WI38 (cell line): ENCODE data around the gene TNFAIP8.

Experiments used
- H3K4me3 ChIP-seq: 2 replicates; pipeline ENCODE4 v1.5.1; 2011; ENCODE audit warnings: low read depth, mild to moderate bottlenecking, control low read depth, low read length
- TF ChIP-seq, protein P1 (sequence below): IDR thresholded peaks from 2 replicates; pipeline ENCODE4 v1.5.1; 2012; ENCODE audit warnings: low read depth, mild to moderate bottlenecking, control low read depth, low read length

Gene TNFAIP8

DNA sequence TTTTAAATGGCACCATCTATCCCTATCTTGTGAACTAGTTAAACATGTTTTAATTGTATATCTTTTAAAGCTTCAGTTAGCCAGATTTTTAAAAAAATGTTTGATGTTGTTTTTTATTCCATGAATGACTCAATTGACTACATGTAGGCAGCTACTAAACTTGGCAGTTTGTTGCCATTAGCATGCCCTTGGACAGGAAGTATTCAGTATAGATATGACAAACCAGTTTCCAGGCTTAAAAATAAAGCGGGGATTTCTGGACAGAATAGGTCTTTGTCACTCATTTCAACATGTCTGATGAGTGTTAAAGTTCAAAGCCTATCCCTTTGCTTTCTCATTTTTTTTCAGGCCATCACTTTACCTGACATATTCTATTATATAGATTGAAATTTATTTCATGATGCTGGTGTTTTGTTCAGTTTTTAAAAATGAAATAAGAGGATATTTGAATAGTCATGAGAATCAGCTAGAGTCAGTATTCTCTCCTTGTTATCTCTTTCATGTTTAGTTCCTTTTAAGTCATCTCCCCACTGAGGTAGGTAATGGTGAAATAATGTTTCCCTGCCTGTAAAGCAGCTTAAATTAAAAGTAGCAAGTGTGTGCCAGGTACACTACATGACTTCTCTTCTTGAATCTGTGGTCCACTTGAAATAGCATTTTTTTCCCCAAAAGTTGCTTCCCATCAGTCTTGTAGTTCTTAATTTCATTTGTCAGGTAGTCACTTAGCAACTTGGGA, 11.9 kb downstream of the TNFAIP8 start:
- no peak overlapping the region for H3K4me3 ChIP-seq
- TF ChIP-seq, protein P1, sequence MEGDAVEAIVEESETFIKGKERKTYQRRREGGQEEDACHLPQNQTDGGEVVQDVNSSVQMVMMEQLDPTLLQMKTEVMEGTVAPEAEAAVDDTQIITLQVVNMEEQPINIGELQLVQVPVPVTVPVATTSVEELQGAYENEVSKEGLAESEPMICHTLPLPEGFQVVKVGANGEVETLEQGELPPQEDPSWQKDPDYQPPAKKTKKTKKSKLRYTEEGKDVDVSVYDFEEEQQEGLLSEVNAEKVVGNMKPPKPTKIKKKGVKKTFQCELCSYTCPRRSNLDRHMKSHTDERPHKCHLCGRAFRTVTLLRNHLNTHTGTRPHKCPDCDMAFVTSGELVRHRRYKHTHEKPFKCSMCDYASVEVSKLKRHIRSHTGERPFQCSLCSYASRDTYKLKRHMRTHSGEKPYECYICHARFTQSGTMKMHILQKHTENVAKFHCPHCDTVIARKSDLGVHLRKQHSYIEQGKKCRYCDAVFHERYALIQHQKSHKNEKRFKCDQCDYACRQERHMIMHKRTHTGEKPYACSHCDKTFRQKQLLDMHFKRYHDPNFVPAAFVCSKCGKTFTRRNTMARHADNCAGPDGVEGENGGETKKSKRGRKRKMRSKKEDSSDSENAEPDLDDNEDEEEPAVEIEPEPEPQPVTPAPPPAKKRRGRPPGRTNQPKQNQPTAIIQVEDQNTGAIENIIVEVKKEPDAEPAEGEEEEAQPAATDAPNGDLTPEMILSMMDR = no peak

DNA sequence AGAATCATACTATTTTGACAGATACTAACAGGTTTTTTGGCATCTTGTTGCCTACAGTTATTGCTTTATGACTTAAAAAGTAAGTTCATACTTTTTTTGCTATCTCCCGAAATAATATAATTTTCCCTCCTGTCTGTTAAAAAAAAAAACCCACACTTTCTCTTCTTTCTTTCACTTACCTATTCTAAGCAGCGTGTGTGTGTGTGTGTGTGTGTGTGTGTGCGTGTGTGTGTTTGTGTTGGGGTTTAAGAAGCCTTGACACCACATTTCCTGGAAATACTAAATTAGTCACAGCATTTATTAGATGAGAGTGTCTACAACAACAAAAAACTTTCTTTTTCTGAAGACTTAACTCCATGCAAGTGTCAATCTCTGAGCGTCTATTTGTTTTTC, 12.4 kb downstream of the TNFAIP8 start:
- TF ChIP-seq, protein P1 = no peak
- H3K4me3 ChIP-seq = no peak overlapping the region

DNA sequence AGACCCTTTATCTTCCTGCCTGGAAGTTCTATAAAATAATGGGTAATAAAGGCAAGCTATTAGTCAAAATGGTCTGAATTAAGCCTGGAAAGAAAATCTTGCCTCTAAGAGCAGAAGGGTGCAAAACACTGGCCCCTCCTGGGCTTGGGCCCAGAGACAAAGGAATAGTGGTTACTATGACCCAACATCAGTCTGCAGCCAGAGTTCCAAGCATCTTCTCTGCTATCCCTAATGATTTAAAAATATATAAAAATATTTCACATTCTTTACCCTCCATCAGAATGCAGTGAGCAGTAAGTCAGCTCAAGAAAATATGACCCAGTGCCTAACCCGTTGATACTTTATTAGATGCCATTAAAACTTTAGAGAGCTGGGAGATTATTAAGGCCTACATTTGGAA, 14.7 kb downstream of the TNFAIP8 start:
- no peak overlapping the region for H3K4me3 ChIP-seq
- TF ChIP-seq, protein P1 = no peak

DNA sequence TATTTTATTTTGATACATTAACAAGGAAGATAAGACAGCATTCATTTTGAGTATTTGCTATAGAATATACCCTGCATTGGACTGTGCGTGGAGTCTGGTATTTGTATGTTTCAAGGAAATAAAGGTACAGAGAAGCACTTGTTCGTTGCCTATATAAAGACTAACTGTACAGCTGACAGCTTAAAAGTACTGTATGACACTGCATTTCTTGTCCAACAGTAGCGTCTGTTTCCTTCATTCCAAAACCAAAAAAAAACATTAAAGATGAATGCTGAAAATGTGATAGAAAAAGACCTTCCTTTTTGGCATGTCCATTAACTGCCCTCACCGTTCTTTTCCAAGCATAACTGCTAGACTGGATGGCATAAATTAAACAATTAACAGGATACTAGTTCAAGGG, 15.3 kb downstream of the TNFAIP8 start:
- TF ChIP-seq, protein P1 = no peak

DNA sequence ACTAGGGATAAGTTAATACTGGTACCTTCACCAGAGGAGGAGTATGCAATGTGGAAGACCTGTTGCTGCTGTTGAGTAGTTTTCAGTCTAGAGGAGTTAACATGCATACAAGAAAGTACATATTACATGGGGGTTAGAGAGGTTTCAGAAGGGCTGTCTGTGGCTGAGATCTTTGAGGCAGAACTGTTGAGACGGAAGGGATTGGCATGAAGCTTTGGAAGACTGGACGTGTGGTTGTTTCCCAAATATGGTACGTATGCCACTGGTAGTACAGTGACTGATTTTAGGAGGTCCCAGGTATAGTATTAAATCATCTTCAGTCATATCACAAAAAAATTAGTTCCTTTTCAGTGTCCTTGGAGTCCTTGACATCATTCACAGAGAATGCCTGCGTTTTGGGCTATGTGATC, 17.6 kb downstream of the TNFAIP8 start:
- TF ChIP-seq, protein P1 = no peak
- no peak overlapping the region for H3K4me3 ChIP-seq

More for the DNA sequence above, 15.3 kb downstream of the TNFAIP8 start:
- H3K4me3 ChIP-seq = no peak overlapping the region

DNA sequence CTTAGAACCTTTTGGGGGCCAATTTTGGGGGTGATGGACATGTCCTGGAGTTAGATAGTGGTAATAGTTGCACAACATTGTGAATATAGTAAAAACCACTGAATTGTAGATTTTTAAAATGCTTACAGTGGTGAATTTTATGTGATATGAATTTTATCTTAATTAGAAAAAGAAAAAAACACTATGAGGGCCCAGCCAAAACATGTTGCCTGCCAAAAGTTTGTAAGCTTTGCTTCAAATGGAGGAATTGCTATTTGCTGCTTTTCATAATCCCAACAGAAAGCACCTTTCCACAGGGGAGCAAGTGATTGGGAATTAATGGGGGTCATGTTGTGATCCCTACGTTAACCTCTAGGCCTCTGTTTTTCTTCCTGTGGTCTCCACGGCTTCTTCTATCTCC, 19.1 kb downstream of the TNFAIP8 start:
- TF ChIP-seq, protein P1 = no peak

DNA sequence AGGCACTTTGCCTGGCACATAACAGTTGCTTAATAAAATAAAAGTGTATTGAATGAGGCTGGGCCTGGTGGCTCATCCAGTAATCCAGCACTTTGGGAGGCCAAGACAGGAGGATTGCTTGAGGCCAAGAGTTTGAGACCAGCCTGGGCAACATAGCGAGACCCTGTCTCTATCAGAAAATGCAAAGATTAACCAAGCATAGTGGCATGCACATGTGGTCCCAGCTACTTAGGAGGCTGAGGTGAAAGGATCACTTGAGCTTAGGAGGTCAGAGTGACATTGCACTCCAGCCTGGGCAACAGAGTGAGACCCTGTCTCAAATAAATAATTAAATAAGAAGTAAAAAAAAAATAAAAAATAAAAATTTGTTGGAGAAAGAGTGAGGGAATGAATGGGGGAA, 21.2 kb downstream of the TNFAIP8 start:
- TF ChIP-seq, protein P1 = no peak
- H3K4me3 ChIP-seq = no peak overlapping the region

More for the DNA sequence above, 19.1 kb downstream of the TNFAIP8 start:
- no peak overlapping the region for H3K4me3 ChIP-seq
